G401 (cell line): ENCODE measurements around the gene NAT8L. TPM values are rescaled to one million over a fixed set of nuclear protein-coding genes. Genes with fewer than 3 reads are reported as not detected.

Experiments used
- DNase-seq: peaks from one replicate; pipeline ENCODE4 v3.0.0-alpha.2; 2015; ENCODE audit warnings: low spot score
- in situ Hi-C: cut with HindIII; loops from 2 replicates; pipeline ENCODE4 v1.10.0; 2016; ENCODE audit warnings: low sequenced_read_pairs, mixed read lengths
- total RNA-seq: library from RNA; depleted of rRNA; stranded (reverse); fragments of >200 nt; shearing (Covaris generic); gene quantifications from 2 replicates; pipeline ENCODE4 v1.2.3, GENCODE V29; 2014

Gene NAT8L
- total RNA-seq, 1 experiment from 2014 or later: 9.5 TPM

DNA sequence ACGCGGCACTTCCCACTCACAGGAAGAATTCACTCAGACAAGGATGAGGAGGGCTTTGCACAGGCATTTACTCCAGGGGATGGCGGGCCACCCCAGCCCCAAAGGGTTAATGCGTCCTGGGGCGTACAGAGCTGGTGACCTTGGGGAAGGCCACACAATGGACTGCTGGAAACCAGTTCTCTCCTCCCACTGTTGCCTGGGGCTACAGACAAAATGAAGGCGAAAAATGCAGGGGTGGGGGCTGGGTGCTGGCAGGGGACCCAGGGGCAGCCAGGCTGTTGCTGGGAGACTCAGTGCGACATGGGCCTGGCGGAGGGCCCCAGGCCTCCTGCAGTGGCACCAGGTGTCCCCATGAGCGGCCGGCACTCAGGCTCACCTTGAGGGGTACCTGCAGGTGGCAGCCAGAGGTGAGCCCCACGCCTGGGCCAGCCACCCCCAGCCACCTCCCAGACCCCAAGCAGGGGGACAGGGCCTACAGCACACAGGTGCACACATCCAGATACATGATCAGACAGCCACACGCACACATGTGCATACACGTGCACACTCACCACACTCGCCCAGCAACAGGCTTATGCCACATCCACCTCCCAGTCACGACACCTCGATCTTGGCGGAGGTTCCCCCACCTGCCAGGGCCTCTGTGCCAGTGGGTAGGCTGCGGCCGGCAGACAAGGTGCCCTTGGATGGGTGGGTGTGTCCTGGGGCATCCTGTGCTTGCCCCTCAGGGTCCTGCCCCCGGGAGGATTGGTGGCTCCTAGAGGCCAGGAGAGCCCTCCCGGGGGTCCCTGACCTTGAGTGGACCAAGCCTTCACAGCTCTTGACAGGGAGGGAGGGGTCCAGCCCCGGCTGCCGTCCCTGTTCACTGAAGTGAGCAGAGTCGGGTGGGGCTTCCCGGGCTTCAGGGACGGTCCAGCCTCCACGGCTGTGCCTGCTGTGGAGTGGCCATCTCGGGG is 13.1 kb downstream of the NAT8L start:
- peak; percentile 23 for DNase-seq
- in situ Hi-C loops: no loop called here

DNA sequence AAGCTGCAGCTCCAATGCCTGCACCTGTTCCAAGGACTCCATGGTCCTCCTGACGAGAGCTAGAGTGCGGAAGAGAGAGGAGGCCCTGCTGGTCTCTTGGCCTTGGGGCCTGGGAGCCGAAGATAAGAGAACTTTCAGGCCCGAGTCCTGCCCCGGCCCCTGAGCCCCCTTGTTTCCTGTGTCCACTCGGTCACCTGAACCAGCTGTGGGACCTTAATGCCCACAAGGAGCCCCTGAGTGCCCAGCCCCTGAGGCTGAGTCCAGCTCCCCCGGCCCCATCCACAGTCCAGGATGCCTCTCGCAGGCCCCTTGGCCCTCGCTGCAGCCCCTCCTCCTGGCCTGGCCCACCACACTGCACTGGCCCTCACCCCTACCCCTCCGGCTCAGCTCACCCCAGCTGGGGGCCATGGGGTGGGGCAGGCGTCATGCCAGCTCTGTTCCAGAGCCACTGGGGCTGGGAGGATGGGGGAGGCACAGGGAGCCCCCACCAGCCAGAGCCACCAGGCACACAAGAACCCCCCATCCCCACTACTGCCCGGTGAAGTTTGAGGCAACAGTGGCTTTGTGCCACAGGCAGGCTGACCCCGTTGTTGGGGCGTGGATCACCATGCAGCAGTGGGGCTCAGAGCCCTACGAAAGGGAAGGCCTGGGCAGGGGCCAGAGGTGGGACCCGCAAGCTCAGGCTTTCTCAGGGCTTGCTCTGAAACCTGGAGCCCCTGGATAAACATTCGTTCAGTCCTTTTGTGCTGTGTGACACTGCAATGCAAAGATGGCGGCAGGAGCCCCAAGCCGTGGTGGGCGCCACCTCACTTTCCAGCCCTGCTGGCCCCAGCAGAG is 14.1 kb downstream of the NAT8L start:
- in situ Hi-C loops: no loop called here
- DNase-seq: no peak

DNA sequence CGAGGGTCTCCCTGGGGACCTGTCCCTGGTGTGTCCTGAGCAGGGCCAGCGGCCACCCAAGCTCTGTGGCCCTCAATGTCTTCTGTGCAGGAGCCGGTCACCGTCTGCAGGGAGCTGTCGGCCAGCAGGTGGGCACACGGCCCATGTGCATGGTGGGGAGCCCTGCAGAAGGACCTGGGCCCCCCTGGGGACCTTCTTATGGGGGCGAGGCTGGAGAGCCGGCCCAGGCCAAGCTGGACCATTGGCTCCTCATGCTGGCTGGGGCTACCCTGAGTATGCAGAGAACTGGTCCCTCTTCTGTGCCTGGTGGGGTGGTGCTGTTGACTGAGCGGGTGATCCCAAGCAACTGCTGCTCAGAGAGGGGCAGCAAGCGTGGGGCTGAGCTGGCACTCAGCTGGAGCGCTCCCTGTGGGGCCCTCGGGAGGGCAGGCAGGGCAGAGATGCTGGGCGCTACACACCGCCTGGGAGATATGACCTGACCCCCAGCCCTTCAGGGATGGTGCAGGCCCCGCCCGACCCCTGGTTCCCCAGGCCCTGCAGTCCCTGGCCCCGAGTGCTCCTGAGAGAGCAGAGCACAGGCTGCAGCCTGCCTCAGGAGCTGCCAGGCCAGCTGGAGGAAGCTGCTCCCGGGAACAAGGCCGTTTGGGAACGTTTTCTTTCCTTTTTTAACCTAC is 14.8 kb downstream of the NAT8L start:
- in situ Hi-C loops: no loop called here
- DNase-seq: no peak

DNA sequence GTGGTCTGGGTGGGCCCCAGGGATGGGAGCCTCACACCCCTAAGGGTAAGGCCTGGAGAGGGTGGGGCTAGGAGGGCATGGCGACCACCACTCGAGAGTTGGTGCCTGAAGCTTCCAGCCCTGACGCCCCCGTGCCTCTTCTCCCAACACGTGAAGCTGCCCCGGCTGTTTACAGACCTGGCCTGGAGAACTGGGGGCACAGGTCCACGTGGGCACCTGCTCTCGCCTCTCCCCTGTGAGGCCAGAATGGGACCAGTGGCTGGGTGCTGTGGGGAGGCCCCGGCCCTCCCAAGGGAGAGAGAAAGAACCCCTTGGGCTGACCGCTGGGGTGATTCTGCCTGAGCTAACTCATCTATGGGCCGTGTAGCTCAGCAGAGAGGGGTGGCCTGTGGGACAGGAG is 15.5 kb downstream of the NAT8L start:
- DNase-seq: no peak
- in situ Hi-C loops: no loop called here

DNA sequence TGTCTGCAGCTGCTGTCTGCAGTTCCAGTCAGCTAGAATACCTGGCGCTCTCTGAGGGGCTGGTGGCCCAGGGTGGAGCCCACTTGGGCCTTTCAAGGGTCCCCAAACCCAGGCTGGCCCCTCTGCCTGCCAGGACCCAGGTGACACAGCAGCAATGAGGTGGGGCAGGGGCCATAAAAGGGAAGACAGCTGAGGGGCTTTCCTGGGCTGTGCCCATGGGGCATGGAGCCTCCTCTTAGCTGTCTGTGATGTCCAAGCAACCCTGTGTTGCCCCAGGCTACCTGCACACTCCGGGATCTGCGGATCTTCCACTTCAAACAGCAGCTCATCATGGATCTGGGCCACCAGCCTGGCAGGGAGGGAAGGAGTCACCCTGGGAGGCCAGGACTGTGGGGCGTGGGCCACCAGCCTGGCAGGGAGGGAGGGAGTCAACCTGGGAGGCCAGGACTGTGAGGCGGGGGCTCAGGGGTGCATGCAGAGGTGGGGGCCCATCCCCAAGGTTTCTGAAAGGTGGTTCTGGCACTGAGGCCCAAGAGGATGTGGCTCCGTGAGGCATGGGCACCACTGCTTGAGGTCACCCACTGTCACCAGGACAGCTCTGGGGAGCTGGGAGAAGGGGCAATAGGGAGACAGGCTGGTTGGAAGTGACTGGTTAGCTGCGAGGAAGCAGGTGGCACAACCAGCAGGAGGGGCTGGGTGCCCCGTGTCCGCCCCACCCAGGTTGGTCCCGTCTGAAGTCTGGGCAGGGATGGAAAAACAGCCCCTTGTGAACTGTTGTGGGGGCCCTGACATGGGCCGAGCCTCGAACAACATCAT is 16.3 kb downstream of the NAT8L start:
- DNase-seq: no peak

DNA sequence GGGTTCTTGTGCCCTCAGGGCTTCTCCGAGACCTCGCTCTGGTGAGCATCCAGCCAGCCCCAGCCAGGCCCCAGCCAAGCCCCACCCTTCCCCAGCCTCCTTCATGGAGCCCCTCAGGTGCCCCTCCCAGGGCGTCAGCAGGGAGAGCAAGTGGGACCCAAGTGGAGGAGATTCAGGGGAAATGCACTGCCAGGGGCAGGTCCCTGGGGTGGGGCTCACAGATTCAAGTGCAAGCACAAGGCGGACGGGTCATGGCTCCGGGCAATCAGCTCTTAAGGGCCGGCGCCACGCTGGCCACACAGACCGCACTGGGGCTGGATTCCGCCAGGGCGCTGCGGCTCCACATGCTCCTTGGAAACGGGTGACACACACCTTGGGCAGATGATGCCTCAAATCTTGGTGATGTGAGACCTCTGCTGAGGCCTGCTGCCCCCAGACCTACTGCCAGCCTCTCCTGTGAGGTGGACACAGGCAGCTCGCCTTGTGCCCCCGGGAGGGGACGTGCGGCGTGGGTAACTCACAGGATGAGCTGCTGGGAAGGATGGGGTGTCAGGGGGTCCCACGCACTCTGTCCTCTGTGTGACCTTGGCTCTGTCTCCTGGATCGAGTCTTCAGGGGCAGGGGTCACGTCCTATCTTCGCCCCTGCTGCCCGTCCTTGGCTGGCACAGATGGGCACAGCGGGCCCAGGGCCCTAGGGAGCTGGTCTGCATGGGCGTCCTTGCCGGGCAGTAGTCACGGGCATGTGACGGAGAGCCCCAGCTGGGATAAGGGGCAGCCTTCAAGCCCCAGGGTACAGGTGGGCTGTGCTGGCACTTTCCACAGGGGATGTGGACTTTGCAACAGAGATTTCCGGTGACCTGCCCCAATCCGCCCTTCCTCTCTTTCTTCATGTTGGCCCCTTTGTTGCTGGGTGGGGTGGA is 17.1 kb downstream of the NAT8L start:
- in situ Hi-C loops: no loop called here
- DNase-seq: no peak

More for the DNA sequence above, 16.3 kb downstream of the NAT8L start:
- in situ Hi-C loops: no loop called here

DNA sequence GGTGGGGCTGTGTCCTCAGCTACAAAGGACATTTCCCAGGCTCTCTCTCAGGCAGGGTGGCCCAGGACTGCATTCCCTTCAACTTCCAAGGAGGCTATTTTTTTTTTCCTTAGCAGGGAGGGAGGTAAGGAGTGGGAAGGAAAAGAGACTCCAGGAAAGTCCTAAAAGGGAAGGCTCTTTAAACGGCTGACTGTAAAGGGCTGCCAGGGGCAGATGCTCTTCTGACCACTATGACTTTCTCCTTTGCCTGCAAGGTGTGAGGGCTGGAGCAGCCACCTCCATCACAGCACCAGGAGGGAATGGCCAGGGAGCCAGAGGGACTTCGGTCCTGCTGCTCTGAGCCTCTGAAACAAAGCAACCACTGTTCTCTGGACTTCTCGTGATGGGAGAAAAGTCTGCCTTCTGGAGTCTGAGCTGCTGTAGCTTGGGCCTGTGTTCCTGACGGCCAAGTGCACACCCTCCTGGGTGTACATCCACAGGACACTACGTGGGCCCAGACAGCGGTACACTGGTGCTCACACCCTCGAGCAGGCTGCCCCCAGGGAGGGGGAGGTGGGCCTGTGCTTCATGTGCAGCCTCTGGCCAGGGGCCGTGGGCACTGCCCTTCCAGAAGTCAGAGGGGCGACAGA is 17.9 kb downstream of the NAT8L start:
- DNase-seq: no peak
- in situ Hi-C loops: no loop called here

DNA sequence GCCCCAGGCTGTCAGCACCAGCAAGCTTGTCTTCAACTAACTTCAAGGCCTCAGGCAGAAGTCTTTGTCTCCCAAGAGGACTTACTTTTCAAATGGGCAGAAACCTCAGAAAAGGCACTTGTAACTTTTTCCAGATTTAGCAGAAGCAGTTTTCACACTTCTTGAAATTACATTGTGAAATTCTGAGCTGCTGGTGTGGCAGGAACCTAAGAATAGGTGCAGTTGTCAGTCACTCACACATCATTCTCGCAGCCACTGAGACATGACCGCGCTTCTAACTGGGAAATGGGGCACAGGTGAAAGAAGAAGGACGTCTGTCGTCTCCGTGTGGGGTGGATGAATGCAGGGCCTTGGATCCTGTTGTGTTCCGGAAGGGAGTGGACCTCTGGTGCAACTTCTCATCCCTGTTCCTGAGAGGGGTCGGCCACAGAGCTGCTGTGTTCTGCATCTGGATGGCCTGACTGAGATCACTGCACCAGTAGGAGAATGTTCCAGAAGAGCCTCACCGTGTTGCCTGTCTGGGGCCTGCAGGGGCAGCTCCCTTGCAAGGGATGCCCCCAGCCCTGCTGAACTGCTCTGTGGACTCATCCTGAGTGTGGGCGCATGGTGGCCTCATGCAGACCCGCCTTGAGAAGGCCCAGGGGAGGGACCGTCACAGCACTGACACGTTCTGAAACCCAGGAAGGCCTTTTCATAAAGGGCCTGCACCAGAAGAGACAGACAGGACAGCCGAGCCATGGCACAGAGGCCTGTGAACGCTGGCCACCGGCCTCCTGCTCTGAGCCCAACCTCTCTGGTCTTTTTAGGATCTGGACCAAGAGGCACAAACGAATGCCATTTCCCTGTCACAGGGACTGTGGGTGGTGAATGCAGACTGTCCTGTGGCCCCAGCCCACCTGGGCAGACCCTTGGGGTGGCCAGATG is 18.7 kb downstream of the NAT8L start:
- in situ Hi-C loops: no loop called here
- DNase-seq: no peak

DNA sequence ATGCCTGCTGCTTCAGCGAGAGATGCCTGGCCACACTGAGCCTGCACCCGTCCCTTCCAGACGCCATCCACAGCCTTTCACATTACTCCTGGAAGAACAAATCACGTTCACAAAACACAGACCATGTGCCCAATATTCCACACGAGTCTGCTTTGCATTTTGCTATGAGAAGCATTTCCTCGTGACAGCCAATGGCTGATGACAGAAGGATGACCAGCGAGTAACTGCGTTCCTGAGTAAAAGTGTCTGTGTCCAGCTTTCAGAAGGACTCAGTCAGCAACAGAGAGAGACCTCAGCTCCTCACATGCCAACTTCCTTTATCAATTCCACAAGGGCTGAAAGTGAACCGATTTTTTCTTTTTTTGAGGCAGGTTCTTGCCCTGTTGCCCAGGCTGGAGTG is 19.5 kb downstream of the NAT8L start:
- in situ Hi-C loops: no loop called here
- no peak for DNase-seq

DNA sequence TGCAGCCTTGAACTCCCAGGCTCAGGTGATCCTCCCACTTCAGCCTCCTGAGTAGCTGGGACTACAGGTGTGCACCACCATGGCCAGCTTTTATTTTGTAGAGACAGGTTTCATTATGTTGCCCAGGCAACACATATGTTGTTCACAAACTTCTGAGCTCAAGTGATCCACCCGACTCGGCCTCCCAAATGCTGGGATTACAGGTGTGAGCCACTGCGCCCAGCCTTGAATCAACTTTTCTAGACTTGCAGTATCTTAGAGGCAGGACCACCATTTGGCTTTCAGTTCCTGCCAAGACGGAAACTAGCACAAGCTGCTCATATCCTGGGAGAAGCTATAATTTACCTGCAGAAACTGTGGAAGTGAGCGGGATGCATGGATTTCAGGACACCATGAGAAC is 19.9 kb downstream of the NAT8L start:
- DNase-seq: no peak
- in situ Hi-C loops: no loop called here

DNA sequence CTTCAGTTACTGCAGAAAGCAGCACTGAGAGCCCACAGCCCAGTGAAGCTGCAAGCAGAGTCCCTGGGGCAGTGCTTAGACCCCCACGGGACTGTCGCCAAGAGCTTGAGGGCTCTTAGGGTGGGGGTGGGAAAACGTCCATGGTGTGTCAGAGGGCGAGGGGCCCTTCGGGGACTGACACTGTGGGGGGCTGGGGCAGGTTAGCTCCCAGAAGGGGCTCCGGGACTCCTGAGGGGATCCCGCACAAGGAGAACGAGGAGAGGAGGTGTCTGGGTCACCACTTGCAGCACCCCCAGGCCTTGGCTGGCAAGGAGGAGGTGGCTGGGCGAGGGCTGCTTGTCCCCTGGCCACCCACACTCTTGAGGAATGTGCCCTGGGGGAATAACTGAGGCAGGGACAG is 20.8 kb downstream of the NAT8L start:
- in situ Hi-C loops: no loop called here
- no peak for DNase-seq

DNA sequence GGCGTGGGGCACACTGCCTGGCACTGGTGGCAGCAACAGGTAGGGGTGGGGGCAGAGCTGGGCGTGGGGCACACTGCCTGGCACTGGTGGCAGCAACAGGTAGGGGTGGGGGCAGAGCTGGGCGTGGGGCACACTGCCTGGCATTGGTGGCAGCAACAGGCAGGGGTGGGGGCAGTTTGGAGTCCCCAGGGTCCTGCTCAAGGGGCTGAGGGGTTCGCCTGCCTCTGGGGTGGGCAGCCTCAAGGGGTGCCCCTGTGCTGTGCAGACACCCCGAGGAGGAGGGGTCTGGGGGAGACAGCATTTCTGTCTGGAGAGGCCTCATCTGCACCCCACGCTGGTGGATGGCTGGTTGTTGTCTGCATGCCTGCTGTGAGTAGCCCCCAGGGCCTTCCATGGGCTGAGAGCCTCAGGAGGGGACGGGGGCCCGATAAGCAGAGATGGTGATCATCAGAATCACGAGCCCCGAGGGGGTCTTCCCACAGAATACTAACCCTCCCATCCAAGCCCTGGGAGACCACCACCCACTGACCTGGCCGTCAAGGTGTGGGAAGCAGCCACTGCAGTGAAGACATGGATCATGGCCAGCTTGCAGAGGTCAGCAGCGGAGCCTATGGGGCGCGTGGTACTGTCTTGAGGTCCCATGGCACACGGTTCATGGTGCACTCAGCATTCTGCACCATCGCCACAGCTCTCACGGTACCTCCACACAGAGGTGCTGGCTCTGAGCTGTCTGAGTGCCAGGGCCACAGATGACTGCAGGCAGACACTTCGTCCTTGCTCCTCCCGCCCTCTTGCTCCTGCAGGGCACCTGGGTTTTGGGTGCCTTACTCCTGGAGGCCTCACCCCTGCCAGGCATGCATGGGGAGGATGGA is 21.5 kb downstream of the NAT8L start:
- in situ Hi-C loops: no loop called here
- no peak for DNase-seq

DNA sequence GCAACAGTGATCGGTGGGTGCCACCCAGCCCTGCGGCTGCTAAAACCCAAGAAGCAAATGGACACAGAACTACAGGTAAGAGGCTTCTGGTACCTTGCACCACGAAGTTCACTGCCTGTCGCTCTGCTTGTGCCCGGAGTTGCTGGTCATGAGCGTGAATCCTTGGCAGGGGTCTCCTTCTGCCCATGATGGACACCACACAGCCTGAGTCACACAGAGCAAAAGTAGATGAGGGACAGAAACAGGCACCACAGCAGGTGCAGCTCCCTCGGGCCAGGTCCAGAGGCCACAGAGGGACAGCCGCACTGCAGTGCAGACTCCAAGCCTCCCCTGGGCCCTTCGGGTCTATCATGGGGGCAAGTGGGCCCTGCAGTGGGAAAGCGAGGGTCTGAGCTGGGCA is 22.4 kb downstream of the NAT8L start:
- DNase-seq: no peak
- in situ Hi-C loops: no loop called here

DNA sequence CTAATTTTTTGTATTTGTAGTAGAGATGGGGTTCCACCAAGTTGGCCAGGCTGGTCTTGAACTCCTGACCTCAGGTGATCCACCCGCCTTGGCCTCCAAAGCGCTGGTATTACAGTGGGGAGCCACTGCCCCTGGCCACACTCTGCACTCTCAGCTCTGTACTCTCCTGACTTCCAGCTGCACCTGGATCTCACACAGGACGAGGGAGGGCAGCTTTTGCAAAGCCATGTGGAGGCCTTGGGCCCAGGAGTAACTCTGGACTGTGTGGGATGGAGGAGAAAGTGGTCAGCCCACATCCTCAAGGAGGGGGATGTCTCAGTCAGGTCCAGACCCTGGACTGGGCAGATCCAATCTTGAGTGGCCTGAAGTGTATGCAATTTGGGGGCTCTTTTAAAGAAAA is 23.0 kb downstream of the NAT8L start:
- DNase-seq: no peak
- in situ Hi-C loops: no loop called here

DNA sequence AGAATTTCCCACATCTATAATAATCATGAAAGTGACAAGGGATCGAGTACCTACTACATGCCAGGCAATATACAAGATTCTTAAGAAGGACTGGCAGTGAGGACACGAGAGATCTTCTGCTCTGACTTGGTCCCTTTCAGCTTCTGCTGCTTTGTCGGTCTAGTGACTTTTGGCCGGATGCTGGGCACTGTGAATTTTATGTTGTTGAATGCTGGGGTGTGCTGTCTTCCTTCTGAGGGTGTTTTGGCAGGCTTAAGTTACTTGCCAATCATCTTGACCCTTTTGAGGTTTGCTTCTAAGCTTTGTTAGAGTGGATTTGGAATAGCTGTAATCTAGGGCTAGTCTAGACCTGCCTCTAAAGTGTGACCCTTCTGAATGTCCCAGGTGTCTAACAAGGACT is 23.5 kb downstream of the NAT8L start:
- in situ Hi-C loops: no loop called here
- no peak for DNase-seq
